RPMI7951 (cell line): ENCODE measurements around the gene NFIC. TPM values are rescaled to one million over a fixed set of nuclear protein-coding genes. Genes with fewer than 3 reads are reported as not detected.
"Not testable (repeated sequence)": the region's sequence is repeated elsewhere in the genome, so short reads cannot be mapped to it uniquely, and the experiment has no call there.

Experiments used
- DNase-seq: peaks from one replicate; pipeline ENCODE4 v3.0.0-alpha.2; 2012; ENCODE audit warnings: low read depth
- total RNA-seq: library from RNA; depleted of rRNA; stranded (reverse); fragments of >200 nt; shearing (Covaris generic); gene quantifications from 2 replicates; pipeline ENCODE4 v1.2.3, GENCODE V29; 2014

The NFIC gene
- total RNA-seq, 1 experiment from 2014 or later: 20.9 TPM

- no peak for DNase-seq
These were observed 54.7 kb downstream of the NFIC start for GRCh38 chr19:3420909-3421619.

GRCh38 chr19:3421656-3422055 is 55.3 kb downstream of the NFIC start:
- DNase-seq: not testable (repeated sequence)

DNA sequence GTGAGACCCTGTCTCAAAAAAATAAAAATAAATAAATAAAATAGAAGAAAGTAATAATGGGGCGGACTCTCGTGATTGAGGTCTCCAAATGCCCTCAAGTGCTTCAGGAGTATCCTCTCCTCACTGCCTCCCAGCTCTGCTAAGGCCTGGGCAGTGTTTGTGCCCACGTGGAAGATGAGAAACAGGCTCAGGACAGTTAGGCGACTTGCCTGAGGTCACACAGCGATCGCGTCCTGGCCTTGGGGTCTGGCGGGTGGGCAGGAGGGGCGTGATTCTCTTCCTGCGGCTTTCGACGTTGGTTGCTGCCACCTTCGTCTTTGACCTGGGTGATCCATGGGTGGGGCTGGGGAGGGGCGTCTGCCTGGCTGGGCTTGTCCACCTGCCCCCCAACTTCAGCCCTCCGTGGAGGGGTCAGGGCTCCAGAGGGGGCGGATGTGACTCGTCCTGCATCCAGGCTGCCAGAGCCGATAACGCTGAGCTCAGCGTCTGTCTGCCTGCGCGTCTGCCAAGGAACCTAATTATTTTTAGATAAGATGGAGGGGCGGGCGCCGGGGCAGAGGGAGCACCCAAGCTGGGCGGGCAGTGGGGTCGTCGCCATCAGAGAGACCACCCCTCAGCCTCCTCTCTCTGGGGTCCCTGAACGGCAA is 56.9 kb downstream of the NFIC start:
- DNase-seq: no peak

- DNase-seq: no peak
These were observed 60.0 kb downstream of the NFIC start for GRCh38 chr19:3426433-3426832.

- DNase-seq: not testable (repeated sequence)
These were observed 63.9 kb downstream of the NFIC start for GRCh38 chr19:3430366-3430680.

- no peak for DNase-seq
These were observed 65.5 kb downstream of the NFIC start for GRCh38 chr19:3431760-3432397.

DNA sequence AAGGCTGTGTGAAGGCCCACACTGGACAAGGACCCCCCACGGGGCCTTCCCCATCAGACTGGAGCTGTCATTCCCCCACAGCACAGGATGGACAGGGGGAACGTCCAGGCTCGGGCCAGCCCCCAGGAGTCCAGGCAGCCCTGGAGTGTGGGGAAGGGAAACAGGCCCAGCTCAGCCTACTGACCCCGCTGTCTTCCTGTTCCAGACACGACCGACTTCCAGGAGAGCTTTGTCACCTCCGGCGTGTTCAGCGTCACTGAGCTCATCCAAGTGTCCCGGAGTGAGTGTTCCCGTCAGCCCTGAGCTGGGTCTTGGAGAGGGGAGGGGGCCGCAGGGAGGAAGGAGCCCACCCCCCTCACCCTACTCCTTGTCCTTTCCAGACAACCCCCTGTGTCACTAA is 66.9 kb downstream of the NFIC start:
- DNase-seq: no peak

- DNase-seq: no peak
These were observed 67.6 kb downstream of the NFIC start for GRCh38 chr19:3433805-3434540.

DNA sequence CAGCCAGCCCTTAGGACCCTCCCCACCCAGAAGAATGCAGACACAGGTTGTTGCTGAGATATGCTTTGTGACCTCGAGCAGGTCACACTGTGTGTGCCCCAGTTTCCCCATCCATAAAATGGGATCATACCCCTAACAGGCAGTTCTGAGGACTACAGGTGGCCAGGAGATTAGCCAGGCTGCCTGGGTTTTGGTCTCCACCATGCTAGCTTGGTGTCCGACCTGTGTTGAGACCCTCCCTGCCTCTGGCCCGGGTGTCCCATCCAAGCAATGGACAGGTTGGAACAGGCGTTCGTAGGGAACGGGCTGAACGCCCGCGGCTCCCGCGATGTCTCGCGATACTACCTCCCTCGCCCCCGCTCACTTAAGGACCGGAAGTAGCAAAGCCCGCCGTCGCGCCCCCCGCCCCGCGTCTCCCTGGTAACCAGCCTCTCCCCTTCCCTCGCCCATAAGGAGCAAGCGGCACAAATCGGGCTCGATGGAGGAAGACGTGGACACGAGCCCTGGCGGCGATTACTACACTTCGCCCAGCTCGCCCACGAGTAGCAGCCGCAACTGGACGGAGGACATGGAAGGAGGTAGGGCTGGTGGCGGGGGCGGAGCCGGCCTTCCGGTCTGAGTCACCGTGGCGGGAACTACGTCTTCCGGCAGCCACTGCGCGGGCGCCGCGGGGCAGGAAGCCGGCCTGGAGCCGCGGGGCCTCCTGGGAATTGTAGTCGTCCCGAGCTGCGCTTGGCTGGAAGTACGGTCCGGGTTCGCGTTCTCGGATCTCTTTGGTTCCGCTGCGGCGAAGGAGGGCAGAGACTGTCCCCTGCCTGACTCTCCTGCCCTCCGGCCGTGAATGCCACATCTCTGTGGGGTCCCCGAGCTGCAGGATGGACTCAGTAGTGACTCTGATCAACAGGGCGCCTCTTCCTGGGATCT is 68.5 kb downstream of the NFIC start:
- DNase-seq: peak; percentile 94

GRCh38 chr19:3440082-3440481 is 73.7 kb downstream of the NFIC start:
- DNase-seq: no peak

DNA sequence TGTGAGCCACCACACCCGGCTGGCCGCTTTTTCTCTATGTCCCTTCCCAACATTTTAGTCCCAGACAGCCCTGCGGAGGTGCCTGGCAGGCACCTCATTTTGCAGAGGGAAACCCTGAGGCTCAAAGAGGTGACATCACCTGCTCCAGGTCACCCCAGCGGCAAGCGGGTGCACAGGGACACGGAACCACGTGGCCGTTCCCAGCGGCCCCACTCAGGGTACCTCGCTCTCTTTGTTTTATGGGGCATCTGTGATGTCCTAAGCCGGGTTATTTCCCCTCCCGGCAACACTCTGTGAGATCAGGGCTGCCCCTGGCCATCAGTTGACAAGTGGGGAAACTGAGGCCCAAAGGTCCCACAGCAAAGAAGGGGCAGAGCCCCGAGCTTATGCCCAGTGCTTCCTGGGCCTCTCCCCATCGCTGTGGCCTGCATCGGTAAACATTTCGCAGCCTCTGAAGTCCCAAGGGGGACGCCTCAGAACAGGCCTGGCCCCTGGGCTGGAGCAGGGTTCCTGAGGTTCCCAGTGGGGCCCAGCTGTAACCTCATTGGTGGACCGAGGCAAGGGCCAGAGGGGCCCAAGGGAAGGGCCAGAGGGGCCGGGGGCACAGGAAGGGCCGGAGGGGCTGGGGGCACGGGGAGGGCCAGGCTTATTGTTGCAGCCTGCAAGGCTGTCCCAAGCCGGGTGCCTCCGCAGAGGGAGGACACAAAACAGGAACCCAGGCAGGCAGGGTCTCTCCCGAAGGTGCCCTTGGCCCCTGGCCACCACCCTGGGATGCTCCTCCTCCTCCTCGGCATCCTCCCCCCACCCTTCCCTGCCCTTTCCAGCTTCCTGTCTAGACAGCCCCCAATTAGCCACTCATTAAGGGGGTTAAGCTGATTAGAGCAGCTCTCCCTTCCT is 75.0 kb downstream of the NFIC start:
- DNase-seq: no peak

GRCh38 chr19:3441986-3442329 is 75.6 kb downstream of the NFIC start:
- DNase-seq: no peak

DNA sequence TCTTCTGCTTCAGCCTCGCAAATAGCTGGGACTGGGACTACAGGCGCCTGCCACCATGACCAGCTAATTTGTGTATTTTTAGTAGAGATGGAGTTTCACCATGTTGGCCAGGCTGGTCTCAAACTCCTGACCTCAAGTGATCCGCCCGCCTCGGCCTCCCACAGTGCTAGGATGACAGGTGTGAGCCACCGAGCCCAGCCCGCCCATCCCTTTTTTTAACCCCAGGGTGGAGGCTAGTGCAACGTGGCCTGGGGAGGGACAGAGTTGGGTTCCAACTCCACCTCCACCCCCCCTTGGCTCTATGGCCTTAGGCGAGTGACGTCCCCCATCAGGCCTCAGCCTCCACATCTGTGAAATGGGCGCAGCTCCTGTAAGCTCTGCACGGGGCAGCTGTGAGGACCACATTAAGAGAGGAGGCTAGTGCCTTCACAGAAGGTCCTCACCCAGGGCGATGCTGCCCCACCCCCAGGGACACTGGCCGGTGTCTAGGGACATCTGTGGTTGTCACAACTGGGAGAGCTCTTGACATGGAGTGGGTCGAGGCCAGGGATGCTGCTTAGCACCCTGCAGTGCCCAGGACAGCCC is 76.2 kb downstream of the NFIC start:
- no peak for DNase-seq

GRCh38 chr19:3443840-3444694 is 77.7 kb downstream of the NFIC start:
- no peak for DNase-seq

GRCh38 chr19:3444695-3445234 is 78.4 kb downstream of the NFIC start:
- DNase-seq: no peak

DNA sequence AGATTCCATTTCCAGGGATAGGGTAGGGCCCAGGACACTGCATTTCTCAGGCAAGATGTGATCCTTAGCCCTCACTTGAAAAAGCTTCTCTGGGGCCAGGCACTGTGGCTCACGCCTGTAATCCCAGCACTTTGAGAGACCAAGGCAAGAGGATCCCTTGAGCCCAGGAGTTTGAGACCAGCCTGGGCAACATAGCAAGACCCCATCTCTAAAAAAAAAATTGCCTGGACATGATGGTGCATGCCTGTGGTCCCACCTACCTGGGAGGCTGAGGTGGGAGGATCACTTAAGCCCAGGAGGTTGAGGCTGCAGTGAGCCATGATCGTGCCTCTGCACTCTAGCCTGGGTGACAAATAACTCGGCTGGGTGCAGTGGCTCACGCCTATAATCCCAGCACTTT is 80.3 kb downstream of the NFIC start:
- DNase-seq: not testable (repeated sequence)

DNA sequence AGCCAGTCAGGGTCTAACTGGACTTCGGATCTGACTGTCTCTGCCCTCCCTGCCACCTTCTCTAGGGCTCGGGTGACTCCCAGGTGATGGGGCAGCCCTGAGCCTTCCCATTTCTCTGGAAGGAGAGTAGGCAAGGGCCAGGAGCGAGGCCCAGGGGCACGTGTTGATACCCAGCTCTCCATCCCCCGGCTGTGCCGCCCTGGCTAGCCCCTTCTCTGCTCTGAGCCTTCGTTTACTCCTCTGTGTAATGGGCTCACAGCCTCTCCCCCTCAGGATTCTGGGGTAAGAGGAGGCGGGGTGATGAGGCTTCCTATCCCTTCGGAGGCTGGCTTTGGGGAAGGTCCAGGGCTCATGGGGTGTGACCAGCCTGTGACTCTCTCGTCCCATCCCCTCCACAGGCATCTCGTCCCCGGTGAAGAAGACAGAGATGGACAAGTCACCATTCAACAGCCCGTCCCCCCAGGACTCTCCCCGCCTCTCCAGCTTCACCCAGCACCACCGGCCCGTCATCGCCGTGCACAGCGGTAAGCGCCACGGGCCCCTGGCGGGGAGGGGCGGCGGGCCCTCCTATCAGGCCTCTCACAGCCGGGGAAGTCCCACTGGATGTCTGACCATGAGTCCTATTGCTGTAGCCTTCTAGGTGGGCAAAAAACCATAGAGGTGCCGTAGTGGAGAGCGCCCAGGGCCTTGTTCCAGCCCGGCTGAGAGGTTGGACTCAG is 82.4 kb downstream of the NFIC start:
- no peak for DNase-seq

- peak; percentile 98 for DNase-seq
These were observed 84.5 kb downstream of the NFIC start for GRCh38 chr19:3450796-3451411.
